AG10803 (cell line): ENCODE measurements around the gene PLCL1.
A peak's percentile ranks its signal among the peaks of the same experiment; 100 is the strongest.

Experiments
- DNase-seq: peaks from one replicate; pipeline ENCODE4 v3.0.0; 2010; ENCODE audit warnings: low read depth
- H3K4me3 ChIP-seq: 2 replicates; pipeline ENCODE4 v1.5.1; 2011; ENCODE audit warnings: mild to moderate bottlenecking, low read length, control low read depth
- TF ChIP-seq, protein P1 (sequence below): conservative IDR thresholded peaks from 2 replicates; pipeline ENCODE4 v1.5.1; 2011; ENCODE audit warnings: mild to moderate bottlenecking, low read length, control low read depth, inconsistent platforms

PLCL1 gene

GRCh38 chr2:197893403-197894177 is 89.2 kb downstream of the PLCL1 start:
- TF ChIP-seq, protein P1, sequence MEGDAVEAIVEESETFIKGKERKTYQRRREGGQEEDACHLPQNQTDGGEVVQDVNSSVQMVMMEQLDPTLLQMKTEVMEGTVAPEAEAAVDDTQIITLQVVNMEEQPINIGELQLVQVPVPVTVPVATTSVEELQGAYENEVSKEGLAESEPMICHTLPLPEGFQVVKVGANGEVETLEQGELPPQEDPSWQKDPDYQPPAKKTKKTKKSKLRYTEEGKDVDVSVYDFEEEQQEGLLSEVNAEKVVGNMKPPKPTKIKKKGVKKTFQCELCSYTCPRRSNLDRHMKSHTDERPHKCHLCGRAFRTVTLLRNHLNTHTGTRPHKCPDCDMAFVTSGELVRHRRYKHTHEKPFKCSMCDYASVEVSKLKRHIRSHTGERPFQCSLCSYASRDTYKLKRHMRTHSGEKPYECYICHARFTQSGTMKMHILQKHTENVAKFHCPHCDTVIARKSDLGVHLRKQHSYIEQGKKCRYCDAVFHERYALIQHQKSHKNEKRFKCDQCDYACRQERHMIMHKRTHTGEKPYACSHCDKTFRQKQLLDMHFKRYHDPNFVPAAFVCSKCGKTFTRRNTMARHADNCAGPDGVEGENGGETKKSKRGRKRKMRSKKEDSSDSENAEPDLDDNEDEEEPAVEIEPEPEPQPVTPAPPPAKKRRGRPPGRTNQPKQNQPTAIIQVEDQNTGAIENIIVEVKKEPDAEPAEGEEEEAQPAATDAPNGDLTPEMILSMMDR, result no peak
- H3K4me3 ChIP-seq, result no peak overlapping the region
- DNase-seq, result no peak

GRCh38 chr2:197894751-197895274 is 90.4 kb downstream of the PLCL1 start:
- no peak for DNase-seq
- TF ChIP-seq, protein P1, result no peak
- H3K4me3 ChIP-seq, result no peak overlapping the region

- DNase-seq, result no peak
- TF ChIP-seq, protein P1, result no peak
- no peak overlapping the region for H3K4me3 ChIP-seq
Observed at GRCh38 chr2:197897960-197898678, 93.7 kb downstream of the PLCL1 start.

DNA sequence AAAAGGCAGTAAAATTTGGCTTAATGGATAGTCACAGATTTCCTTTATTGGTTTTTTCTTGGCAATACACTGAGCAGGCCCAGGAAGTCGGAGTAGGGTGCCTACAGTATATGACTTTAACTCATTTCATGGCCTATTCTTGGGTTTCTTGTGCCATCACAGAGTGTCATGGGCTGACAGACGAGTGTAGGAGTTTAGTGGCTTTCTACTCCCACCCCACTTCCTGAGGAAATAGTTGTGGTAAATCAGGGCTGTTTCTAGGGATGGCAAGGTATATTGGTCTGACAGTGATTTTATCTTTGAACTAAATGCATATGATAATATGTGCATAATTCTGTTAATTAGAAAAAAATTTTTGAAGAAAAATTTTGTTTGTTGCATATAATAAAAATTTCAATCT is 100.1 kb downstream of the PLCL1 start:
- no peak overlapping the region for H3K4me3 ChIP-seq
- no peak for DNase-seq
- TF ChIP-seq, protein P1, result no peak

- TF ChIP-seq, protein P1, result no peak
- no peak overlapping the region for H3K4me3 ChIP-seq
- DNase-seq, result no peak
Observed at GRCh38 chr2:197908156-197908555, 103.8 kb downstream of the PLCL1 start.

DNA sequence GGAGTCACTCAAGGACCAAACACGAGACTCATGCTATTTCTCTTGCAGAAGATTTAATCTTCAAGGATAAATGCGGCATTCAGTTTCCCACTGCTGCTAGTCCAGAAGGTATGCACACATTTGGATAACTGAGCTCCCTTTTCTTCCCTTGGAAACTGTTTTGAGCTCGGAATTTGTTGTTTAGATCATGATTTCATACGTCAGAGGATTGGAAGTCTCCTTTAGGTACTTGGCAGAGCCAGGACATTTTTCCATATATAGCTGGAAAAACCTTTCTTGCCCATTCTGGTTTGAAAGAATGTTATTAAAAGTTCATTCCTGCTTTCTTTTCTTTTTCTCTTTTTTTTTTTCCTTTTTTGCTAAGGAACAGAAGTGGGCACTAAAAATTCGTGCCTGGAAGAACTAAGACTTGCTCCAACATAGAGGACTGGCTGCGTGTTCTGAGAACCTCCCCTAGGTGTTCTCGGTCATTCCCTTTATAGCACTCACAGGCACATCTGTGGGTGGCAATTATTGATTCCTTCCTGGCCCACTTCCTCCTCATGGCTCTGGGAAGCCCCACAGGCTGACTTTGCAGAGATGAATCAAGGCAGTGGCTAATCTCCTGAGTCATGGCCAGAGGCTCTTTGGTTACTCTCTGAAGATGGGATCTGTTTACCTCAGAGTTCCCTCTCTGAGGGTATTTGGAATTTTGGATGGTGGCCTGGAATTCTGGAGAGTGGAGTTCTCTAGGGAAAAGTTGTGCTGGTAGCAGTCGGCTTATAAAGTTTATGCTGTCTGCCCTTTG is 104.8 kb downstream of the PLCL1 start:
- peak; percentile 93 for DNase-seq
- TF ChIP-seq, protein P1, result no peak
- H3K4me3 ChIP-seq, result no peak overlapping the region
